SK-N-SH (cell line): ENCODE data around the gene C14orf132. TPM values are rescaled to one million over a fixed set of nuclear protein-coding genes. Genes with fewer than 3 reads are reported as not detected.

ENCODE experiments used
- CTCF ChIA-PET: fragments of 300-600, 350-600 bp; formaldehyde crosslinking; extraction: SDS; loops from one replicate; lab custom pipeline; 2021; lab: Yijun Ruan, JAX
- POLR2A ChIA-PET: fragments of 350-600 bp; sonication (Branson Sonifier 250); formaldehyde crosslinking; extraction: SDS; loops from one replicate; lab custom pipeline; 2020; ENCODE audit warnings: antibody characterized with exemption, inconsistent platforms; lab: Yijun Ruan, JAX
- DNase-seq: peaks from one replicate; pipeline ENCODE4 v3.0.0; 2012
- H2AFZ ChIP-seq: fragments of 200-600 bp; sonication (generic); 2 replicates; pipeline ENCODE4 v1.8.1; 2016; ENCODE audit warnings: antibody characterized with exemption, mild to moderate bottlenecking, low read depth
- H3F3A ChIP-seq: fragments of 200-600 bp; sonication (generic); replicated peaks from 2 replicates; pipeline ENCODE3; 2016; ENCODE audit warnings: antibody characterized with exemption, mild to moderate bottlenecking; ENCODE audit not compliant: insufficient read depth
- H3K27ac ChIP-seq, 2 experiments: fragments of 200-500 bp in 1 of 2; fragments of 200-600 bp in 1 of 2; sonication (Bioruptor generic) in 1 of 2; sonication (generic), shearing (Covaris generic) in 1 of 2; 2 replicates each; pipeline versions ENCODE4 v1.5.1 to v1.6.1; 2014 to 2016; ENCODE audit warnings: low read depth in 2 of 2, inconsistent platforms in 1 of 2, low read length in 1 of 2, mild to moderate bottlenecking in 1 of 2, mixed read lengths in 1 of 2
- H3K27me3 ChIP-seq: fragments of 200-600 bp; sonication (generic), shearing (Covaris generic); 2 replicates; pipeline ENCODE4 v1.6.1; 2016; ENCODE audit warnings: mixed run types; ENCODE audit not compliant: insufficient read depth
- H3K36me3 ChIP-seq, 2 experiments: fragments of 200-500 bp in 1 of 2; fragments of 200-600 bp in 1 of 2; sonication (Bioruptor generic) in 1 of 2; sonication (generic) in 1 of 2; replicated peaks in 1 of 2; 2 replicates each; pipeline versions ENCODE3 to v1.5.1; 2014 to 2016; ENCODE audit warnings: low read length in 1 of 2, mild to moderate bottlenecking in 1 of 2; ENCODE audit not compliant: insufficient read depth in 2 of 2, control insufficient read depth in 1 of 2
- H3K4me1 ChIP-seq, 2 experiments: fragments of 200-500 bp in 1 of 2; fragments of 200-600 bp in 1 of 2; sonication (Bioruptor generic) in 1 of 2; sonication (generic), shearing (Covaris generic) in 1 of 2; 2 replicates each; pipeline versions ENCODE4 v1.5.1 to v1.6.1; 2014 to 2016; ENCODE audit warnings: low read depth in 1 of 2, low read length in 1 of 2, mixed run types in 1 of 2; ENCODE audit not compliant: insufficient read depth in 2 of 2, control insufficient read depth in 1 of 2
- H3K4me2 ChIP-seq: fragments of 200-600 bp; sonication (generic), shearing (Covaris generic); 2 replicates; pipeline ENCODE4 v1.6.1; 2017; ENCODE audit warnings: mixed run types
- H3K4me3 ChIP-seq, 2 experiments: fragments of 200-500 bp in 1 of 2; fragments of 200-600 bp in 1 of 2; sonication (Bioruptor generic) in 1 of 2; sonication (generic), shearing (Covaris generic) in 1 of 2; 2 replicates each; pipeline versions ENCODE4 v1.5.1 to v1.8.1; 2014 to 2016; ENCODE audit warnings: low read depth in 2 of 2, inconsistent platforms in 1 of 2, low read length in 1 of 2, mild to moderate bottlenecking in 1 of 2, mixed read lengths in 1 of 2, moderate library complexity in 1 of 2
- H3K79me2 ChIP-seq: fragments of 200-600 bp; sonication (generic); 2 replicates; pipeline ENCODE4 v1.8.1; 2017; ENCODE audit warnings: mild to moderate bottlenecking; ENCODE audit not compliant: insufficient read depth
- H3K9ac ChIP-seq: fragments of 200-600 bp; sonication (generic); 2 replicates; pipeline ENCODE4 v1.6.1; 2017; ENCODE audit warnings: mixed run types
- H3K9me2 ChIP-seq: fragments of 200-600 bp; sonication (generic); 2 replicates; pipeline ENCODE4 v1.6.1; 2017; ENCODE audit warnings: mixed run types
- H3K9me3 ChIP-seq: fragments of 200-600 bp; sonication (generic); 2 replicates; pipeline ENCODE4 v1.6.1; 2017; ENCODE audit warnings: mixed run types, mild to moderate bottlenecking, moderate library complexity
- H4K20me1 ChIP-seq: fragments of 200-600 bp; sonication (generic); 2 replicates; pipeline ENCODE4 v1.6.1; 2017; ENCODE audit warnings: mild to moderate bottlenecking, mixed run types; ENCODE audit not compliant: insufficient read depth
- CHD2 ChIP-seq: fragments of 150-350 bp; IDR thresholded peaks from 2 replicates; pipeline ENCODE4 v1.6.1; 2018; ENCODE audit warnings: low read length; ENCODE audit not compliant: partially characterized antibody
- FOXJ3 ChIP-seq: sonication (generic); formaldehyde crosslinking; IDR thresholded peaks from 2 replicates; pipeline ENCODE4 v1.5.1; 2020; ENCODE audit warnings: mild to moderate bottlenecking, missing genetic modification reagents
- GABPA ChIP-seq: IDR thresholded peaks from 2 replicates; pipeline ENCODE4 v1.4.0; 2012; ENCODE audit warnings: low read depth, mild to moderate bottlenecking
- MXI1 ChIP-seq: IDR thresholded peaks from 2 replicates; pipeline ENCODE4 v1.6.1; 2012; ENCODE audit warnings: mild to moderate bottlenecking, low read depth, low read length, improper control_type of control experiment
- NRF1 ChIP-seq: IDR thresholded peaks from 2 replicates; pipeline ENCODE4 v1.6.1; 2012; ENCODE audit warnings: low read depth, mild to moderate bottlenecking, low read length
- RAD21 ChIP-seq: IDR thresholded peaks from 2 replicates; pipeline ENCODE4 v1.6.1; 2012; ENCODE audit warnings: mild to moderate bottlenecking, low read length
- SIN3A ChIP-seq: IDR thresholded peaks from 2 replicates; pipeline ENCODE4 v1.6.1; 2012; ENCODE audit warnings: low read depth, mild to moderate bottlenecking, low read length, moderate library complexity, borderline replicate concordance
- SMC3 ChIP-seq: IDR thresholded peaks from 2 replicates; pipeline ENCODE4 v1.6.1; 2012; ENCODE audit warnings: low read depth, low read length, improper control_type of control experiment
- TCF12 ChIP-seq: IDR thresholded peaks from 2 replicates; pipeline ENCODE4 v1.4.0; 2012
- WGBS: methylation state at CpG from one replicate; pipeline ENCODE4 v1.1.6; 2017; ENCODE audit warnings: low lambda C conversion rate; 5-methylcytosine and 5-hydroxymethylcytosine counted together
- polyA plus RNA-seq, 3 experiments: library from polyadenylated mRNA; depleted of rRNA; stranded (reverse); fragments of >200 nt; gene quantifications; 2 replicates each; pipeline ENCODE4 v1.2.3, GENCODE V29; 2012
- TF ChIP-seq, protein P1 (sequence below): fragments of 200-600 bp; sonication (generic); IDR thresholded peaks from 2 replicates; pipeline ENCODE4 v1.6.1; 2017; ENCODE audit warnings: antibody characterized with exemption, mild to moderate bottlenecking, moderate library complexity
- TF ChIP-seq, protein P2 (sequence below): IDR thresholded peaks from 2 replicates; pipeline ENCODE4 v1.4.0; 2012; ENCODE audit warnings: low read depth

The C14orf132 gene
- polyA plus RNA-seq, 1 of the 3 experiments (the other 2 are of a cell fraction): 5.5 TPM

DNA sequence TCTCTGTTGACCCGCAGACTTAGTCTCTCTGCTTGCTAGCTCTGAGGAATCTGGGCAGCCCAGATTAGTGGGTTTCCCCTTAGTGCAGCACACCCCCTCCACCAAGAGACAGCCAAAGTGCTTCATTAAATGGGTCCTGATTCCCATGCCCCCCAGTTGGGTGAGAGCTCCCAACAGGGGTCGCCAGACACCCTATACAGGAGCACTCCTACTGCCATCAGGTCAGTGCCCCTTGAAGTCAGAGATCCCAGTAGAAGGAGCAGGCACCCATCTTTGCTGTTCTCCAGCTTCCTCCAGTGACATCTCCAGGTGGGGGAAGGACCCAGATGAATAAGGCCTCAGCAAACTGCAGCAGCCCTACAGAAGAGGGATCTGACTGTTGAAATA lies 36.7 kb upstream of the C14orf132 start:
- no peak for DNase-seq
- peak; percentile 17; the same call in 1 of the 2 replicates for TF ChIP-seq RAD21
- no peak for TF ChIP-seq FOXJ3 (CRISPR knock-in tag)
- Histone ChIP-seq H2AFZ (no peak overlapping the region), H3K36me3 (no peaks in the 10 kb centered on the region), H3K27me3 (no peaks in the 10 kb centered on the region), H3K4me1 (peaks cover 0 to 4% of the 10 kb centered on the region in 2 experiments; a peak in 1 of 4 replicates), H3K4me2 (no peak overlapping the region), H3K27ac (no peak overlapping the region), H3K9me2 (no peaks in the 10 kb centered on the region), H3F3A (no peaks in the 10 kb centered on the region), H3K9me3 (no peaks in the 10 kb centered on the region), H3K4me3 (no peak overlapping the region), H4K20me1 (no peaks in the 10 kb centered on the region), H3K9ac (no peak overlapping the region), H3K79me2 (no peaks in the 10 kb centered on the region)
- POLR2A ChIA-PET: no interaction called here
- CTCF ChIA-PET: interaction anchor here (0.7 to 23.8 kb wide), 8 partner anchors 9 to 443 kb away, joined by 3 to 503 read pairs (median 5); no protein-coding TSS in a partner anchor
- WGBS: 14% methylated on average over 1 of the region's 2 CpGs

DNA sequence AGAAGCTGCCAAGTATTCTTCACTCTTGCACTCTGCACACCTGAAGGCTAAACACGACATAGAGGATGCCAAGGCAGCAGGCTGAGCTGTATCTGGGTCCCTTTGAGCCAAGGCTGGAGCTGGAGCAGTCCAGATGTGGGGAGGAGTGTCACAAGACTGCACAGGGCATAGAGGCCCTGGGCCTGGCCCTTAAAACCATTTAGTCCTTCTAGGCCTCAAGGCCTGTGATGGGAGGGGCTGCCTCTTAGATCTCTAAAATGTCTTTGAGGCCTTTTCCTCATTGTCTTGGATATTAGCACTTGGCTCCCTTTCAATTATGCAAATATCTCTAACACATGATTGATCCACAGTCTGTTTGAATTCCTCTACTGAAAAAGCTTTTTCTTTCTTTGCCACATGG lies 28.0 kb upstream of the C14orf132 start:
- DNase-seq: no peak
- H3K36me3 ChIP-seq: no peaks in the 10 kb centered on the region
- WGBS: 0% methylated on average over 1 of the region's 1 CpG
- H3K27me3 ChIP-seq: no peaks in the 10 kb centered on the region
- H2AFZ ChIP-seq: no peak overlapping the region
- CTCF ChIA-PET: interaction anchor here (1.0 to 23.8 kb wide), 6 partner anchors 8 to 264 kb away, joined by 3 to 503 read pairs (median 10); no protein-coding TSS in a partner anchor
- no peaks in the 10 kb centered on the region for H3K9me2 ChIP-seq
- 0 out of 2 replicates have a peak, but pooled peaks cover 4% of the 10 kb centered on the region for H3K9me3 ChIP-seq
- no peaks in the 10 kb centered on the region for H3K79me2 ChIP-seq
- no peaks in the 10 kb centered on the region for H4K20me1 ChIP-seq
- POLR2A ChIA-PET: no interaction called here
- no peak overlapping the region for H3K9ac ChIP-seq
- no peak overlapping the region for H3K4me3 ChIP-seq
- TF ChIP-seq, protein P1, sequence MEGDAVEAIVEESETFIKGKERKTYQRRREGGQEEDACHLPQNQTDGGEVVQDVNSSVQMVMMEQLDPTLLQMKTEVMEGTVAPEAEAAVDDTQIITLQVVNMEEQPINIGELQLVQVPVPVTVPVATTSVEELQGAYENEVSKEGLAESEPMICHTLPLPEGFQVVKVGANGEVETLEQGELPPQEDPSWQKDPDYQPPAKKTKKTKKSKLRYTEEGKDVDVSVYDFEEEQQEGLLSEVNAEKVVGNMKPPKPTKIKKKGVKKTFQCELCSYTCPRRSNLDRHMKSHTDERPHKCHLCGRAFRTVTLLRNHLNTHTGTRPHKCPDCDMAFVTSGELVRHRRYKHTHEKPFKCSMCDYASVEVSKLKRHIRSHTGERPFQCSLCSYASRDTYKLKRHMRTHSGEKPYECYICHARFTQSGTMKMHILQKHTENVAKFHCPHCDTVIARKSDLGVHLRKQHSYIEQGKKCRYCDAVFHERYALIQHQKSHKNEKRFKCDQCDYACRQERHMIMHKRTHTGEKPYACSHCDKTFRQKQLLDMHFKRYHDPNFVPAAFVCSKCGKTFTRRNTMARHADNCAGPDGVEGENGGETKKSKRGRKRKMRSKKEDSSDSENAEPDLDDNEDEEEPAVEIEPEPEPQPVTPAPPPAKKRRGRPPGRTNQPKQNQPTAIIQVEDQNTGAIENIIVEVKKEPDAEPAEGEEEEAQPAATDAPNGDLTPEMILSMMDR: no peak
- TF ChIP-seq SMC3 (no peak), FOXJ3 (CRISPR knock-in tag) (no peak), NRF1 (no peak), GABPA (no peak), TCF12 (no peak), MXI1 (no peak), CHD2 (no peak), SIN3A (no peak)
- TF ChIP-seq, protein P2, sequence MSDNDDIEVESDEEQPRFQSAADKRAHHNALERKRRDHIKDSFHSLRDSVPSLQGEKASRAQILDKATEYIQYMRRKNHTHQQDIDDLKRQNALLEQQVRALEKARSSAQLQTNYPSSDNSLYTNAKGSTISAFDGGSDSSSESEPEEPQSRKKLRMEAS: no peak
- no peak overlapping the region for H3K27ac ChIP-seq
- no peak overlapping the region for H3K4me2 ChIP-seq
- H3F3A ChIP-seq: no peaks in the 10 kb centered on the region
- no peaks in the 10 kb centered on the region for H3K4me1 ChIP-seq
